OCI-LY3 (cell line): ENCODE data around the gene LAMB4.
A peak's percentile ranks its signal among the peaks of the same experiment; 100 is the strongest.

ENCODE experiments used
- H2AFZ ChIP-seq: fragments of 200-600, 300-600 bp; shearing (Covaris generic); 2 replicates; pipeline ENCODE4 v1.6.0; 2014; ENCODE audit warnings: antibody characterized with exemption, low read depth, low read length
- H3K27ac ChIP-seq: fragments of 200-600, 300-600 bp; sonication (generic); 2 replicates; pipeline ENCODE4 v1.5.1; 2014; ENCODE audit warnings: mild to moderate bottlenecking, low read length, moderate library complexity, mixed read lengths
- H3K27me3 ChIP-seq: fragments of 200-600, 300-600 bp; sonication (generic); 2 replicates; pipeline ENCODE4 v1.6.1; 2014; ENCODE audit warnings: low read depth, low read length, mixed read lengths
- H3K36me3 ChIP-seq: fragments of 200-600, 300-600 bp; sonication (generic); replicated peaks from 2 replicates; pipeline ENCODE3; 2014; ENCODE audit warnings: low read depth, low read length, mixed read lengths
- H3K4me1 ChIP-seq: fragments of 300-600, 200-600 bp; sonication (generic); 2 replicates; pipeline ENCODE4 v1.6.1; 2014; ENCODE audit warnings: low read length, mixed read lengths
- H3K4me2 ChIP-seq: fragments of 200-600, 300-600 bp; sonication (generic); 2 replicates; pipeline ENCODE4 v1.6.1; 2014; ENCODE audit warnings: low read length, mixed read lengths
- H3K4me3 ChIP-seq: fragments of 300-600, 200-600 bp; sonication (generic); 2 replicates; pipeline ENCODE4 v1.5.1; 2014; ENCODE audit warnings: antibody characterized with exemption, mild to moderate bottlenecking, low read length, moderate library complexity
- H3K79me2 ChIP-seq: fragments of 300-600, 200-600 bp; shearing (Covaris generic); 2 replicates; pipeline ENCODE4 v1.6.1; 2014; ENCODE audit warnings: mild to moderate bottlenecking, low read length, mixed read lengths
- H3K9ac ChIP-seq: fragments of 300-600, 200-600 bp; shearing (Covaris generic); 2 replicates; pipeline ENCODE4 v1.6.0; 2014; ENCODE audit warnings: mild to moderate bottlenecking, low read length, moderate library complexity
- H3K9me3 ChIP-seq: fragments of 200-600, 300-600 bp; shearing (Covaris generic); 2 replicates; pipeline ENCODE4 v1.6.1; 2014; ENCODE audit warnings: low read length, mixed read lengths; ENCODE audit not compliant: insufficient read depth
- H4K20me1 ChIP-seq: fragments of 200-600, 300-600 bp; sonication (generic); 2 replicates; pipeline ENCODE4 v1.6.1; 2016; ENCODE audit warnings: low read length, mixed read lengths; ENCODE audit not compliant: insufficient read depth
- CTCF ChIP-seq: fragments of 200-600, 300-600 bp; sonication (generic); IDR thresholded peaks from 2 replicates; pipeline ENCODE4 v1.5.1; 2014; ENCODE audit warnings: antibody characterized with exemption, low read length, low read depth
- EZH2phosphoT487 ChIP-seq: fragments of 200-600 bp; shearing (Covaris generic); IDR thresholded peaks from 2 replicates; pipeline ENCODE4 v1.6.1; 2018; ENCODE audit warnings: antibody characterized with exemption, mixed run types, low read depth

The LAMB4 gene

GRCh38 chr7:108138911-108139310 is 8.8 kb upstream of the LAMB4 start:
- Histone ChIP-seq H3K4me2 (no peak overlapping the region), H2AFZ (no peak overlapping the region), H3K9me3 (no peaks in the 10 kb centered on the region), H3K27ac (no peak overlapping the region), H3K4me3 (no peak overlapping the region), H3K4me1 (peaks cover 22% of the 10 kb centered on the region), H3K27me3 (no peaks in the 10 kb centered on the region), H3K36me3 (no peaks in the 10 kb centered on the region), H4K20me1 (no peaks in the 10 kb centered on the region), H3K79me2 (no peaks in the 10 kb centered on the region), H3K9ac (no peak overlapping the region)
- TF ChIP-seq EZH2phosphoT487, result no peak
- TF ChIP-seq CTCF, result no peak

- H2AFZ ChIP-seq, result no peak overlapping the region
- H3K27me3 ChIP-seq, result no peaks in the 10 kb centered on the region
- TF ChIP-seq CTCF, result no peak
- no peak for TF ChIP-seq EZH2phosphoT487
- H3K27ac ChIP-seq, result no peak overlapping the region
- no peaks in the 10 kb centered on the region for H3K36me3 ChIP-seq
- H3K4me1 ChIP-seq, result peaks cover 22% of the 10 kb centered on the region
- H3K9ac ChIP-seq, result no peak overlapping the region
- H3K4me2 ChIP-seq, result no peak overlapping the region
- H3K9me3 ChIP-seq, result no peaks in the 10 kb centered on the region
- H3K4me3 ChIP-seq, result no peak overlapping the region
- H4K20me1 ChIP-seq, result no peaks in the 10 kb centered on the region
- H3K79me2 ChIP-seq, result no peaks in the 10 kb centered on the region
These were observed 7.8 kb upstream of the LAMB4 start for GRCh38 chr7:108137993-108138392.

GRCh38 chr7:108137040-108137439 is 6.9 kb upstream of the LAMB4 start:
- peaks cover 22% of the 10 kb centered on the region for H3K4me1 ChIP-seq
- H3K9me3 ChIP-seq, result no peaks in the 10 kb centered on the region
- no peaks in the 10 kb centered on the region for H3K79me2 ChIP-seq
- H3K4me2 ChIP-seq, result no peak overlapping the region
- H3K27me3 ChIP-seq, result no peaks in the 10 kb centered on the region
- TF ChIP-seq EZH2phosphoT487, result no peak
- no peak for TF ChIP-seq CTCF
- no peak overlapping the region for H3K9ac ChIP-seq
- H3K4me3 ChIP-seq, result no peak overlapping the region
- H3K36me3 ChIP-seq, result no peaks in the 10 kb centered on the region
- no peak overlapping the region for H3K27ac ChIP-seq
- no peaks in the 10 kb centered on the region for H4K20me1 ChIP-seq
- no peak overlapping the region for H2AFZ ChIP-seq

GRCh38 chr7:108136191-108136688 is 6.1 kb upstream of the LAMB4 start:
- Histone ChIP-seq H3K4me1 (peaks cover 22% of the 10 kb centered on the region), H3K9ac (peak overlapping the region; percentile 17; the same call in 1 of the 2 replicates), H3K4me3 (peak overlapping the region; percentile 5), H4K20me1 (no peaks in the 10 kb centered on the region), H3K27me3 (no peaks in the 10 kb centered on the region), H3K9me3 (no peaks in the 10 kb centered on the region), H3K36me3 (no peaks in the 10 kb centered on the region), H2AFZ (peak overlapping the region; percentile 69), H3K4me2 (peak overlapping the region; percentile 47), H3K79me2 (no peaks in the 10 kb centered on the region), H3K27ac (peak overlapping the region; percentile 52)
- no peak for TF ChIP-seq EZH2phosphoT487
